Posterior cingulate gyrus (tissue), 11 donors: ENCODE measurements around the gene RAF1.
"Not testable (repeated sequence)": the region's sequence is repeated elsewhere in the genome, so short reads cannot be mapped to it uniquely, and the experiment has no call there.

ENCODE experiments used
- DNase-seq, 10 donors: peaks; one replicate each; pipeline versions ENCODE4 v3.0.0 to v3.0.0-alpha.2; 2020 to 2021; ENCODE audit warnings: mixed read lengths in 3 of 10
- intact Hi-C: fragments of 100-400 bp; cut with DNase I; formaldehyde crosslinking; loops from one replicate; pipeline ENCODE4 v1.15.1; 2023

RAF1 gene

DNA sequence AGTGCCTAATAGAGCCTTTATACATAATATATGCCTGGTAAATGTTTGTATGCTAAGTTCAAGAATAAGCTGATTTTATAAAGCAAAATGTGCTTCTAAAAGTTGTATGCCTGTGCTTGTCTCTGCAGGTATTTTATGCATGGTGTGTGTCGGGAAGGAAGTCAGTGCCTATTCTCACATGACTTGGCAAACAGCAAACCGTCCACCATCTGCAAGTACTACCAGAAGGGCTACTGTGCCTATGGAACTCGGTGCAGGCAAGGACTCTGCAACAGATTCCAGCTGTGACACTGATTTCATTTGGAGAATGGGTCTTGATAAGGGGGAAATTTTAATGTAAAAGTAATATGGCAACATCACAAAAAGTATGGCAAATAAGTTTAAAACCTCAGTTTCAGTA is 95.2 kb downstream of the RAF1 start:
- intact Hi-C loops = no loop called here

DNA sequence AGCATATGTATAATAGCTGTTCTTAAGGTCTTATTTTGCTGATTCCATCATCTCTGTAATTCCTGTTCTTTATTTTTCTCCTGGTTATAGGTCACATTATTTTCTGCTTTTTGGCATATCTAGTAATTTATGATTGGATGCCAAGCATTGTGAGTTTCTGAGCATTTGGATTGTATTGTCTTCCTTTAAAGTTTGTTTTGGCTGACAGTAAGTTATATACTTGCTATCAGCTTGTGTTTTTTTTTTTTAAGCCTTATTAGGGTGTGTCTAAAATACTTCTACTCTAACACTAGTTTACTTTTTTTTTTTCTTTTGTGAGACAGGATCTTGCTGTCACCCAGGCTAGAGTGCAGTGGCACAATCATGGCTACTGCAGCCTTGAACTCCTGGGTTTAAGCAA is 96.9 kb downstream of the RAF1 start:
- intact Hi-C loops = no loop called here
- no peak for DNase-seq

More for the DNA sequence above, 95.2 kb downstream of the RAF1 start:
- DNase-seq = no peak

DNA sequence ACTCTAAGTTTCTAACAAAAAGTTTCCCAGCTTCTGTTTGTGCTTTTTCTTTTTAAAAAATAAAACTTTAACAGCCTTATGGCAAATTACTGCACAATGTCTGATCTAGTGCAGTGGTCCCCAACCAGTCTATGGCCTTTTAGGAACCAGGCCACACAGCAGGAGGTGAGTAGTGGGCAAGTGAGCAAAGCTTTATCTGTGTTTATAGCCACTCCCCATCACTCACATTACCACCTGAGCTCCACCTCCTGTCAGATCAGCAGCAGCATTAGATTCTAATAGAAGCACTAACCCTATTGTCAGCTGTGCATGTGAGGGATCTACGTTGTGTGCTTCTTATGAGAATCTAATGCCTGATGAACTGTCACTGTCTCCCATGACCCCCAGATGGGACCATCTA is 101.5 kb downstream of the RAF1 start:
- intact Hi-C loops = no loop called here

DNA sequence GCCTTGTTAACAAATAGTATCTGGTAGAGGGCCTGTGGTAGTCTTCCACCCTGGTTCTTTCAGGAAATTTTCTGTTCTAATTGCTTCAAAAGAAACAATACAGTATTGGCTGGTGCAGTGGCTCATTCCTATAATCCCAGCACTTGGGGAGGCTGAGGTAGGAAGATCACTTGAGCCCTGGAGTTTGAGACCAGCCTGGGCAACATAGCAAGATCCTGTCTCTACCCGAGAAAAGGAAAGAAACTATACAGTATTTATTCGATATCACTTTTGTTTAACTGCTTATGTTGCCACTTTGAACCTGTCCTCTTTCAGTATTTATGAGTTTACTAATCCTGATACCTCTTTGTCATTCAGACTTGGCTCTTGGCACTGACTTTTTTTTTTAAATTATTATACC is 102.5 kb downstream of the RAF1 start:
- intact Hi-C loops = no loop called here

More for the DNA sequence above, 101.5 kb downstream of the RAF1 start:
- DNase-seq = no peak

DNA sequence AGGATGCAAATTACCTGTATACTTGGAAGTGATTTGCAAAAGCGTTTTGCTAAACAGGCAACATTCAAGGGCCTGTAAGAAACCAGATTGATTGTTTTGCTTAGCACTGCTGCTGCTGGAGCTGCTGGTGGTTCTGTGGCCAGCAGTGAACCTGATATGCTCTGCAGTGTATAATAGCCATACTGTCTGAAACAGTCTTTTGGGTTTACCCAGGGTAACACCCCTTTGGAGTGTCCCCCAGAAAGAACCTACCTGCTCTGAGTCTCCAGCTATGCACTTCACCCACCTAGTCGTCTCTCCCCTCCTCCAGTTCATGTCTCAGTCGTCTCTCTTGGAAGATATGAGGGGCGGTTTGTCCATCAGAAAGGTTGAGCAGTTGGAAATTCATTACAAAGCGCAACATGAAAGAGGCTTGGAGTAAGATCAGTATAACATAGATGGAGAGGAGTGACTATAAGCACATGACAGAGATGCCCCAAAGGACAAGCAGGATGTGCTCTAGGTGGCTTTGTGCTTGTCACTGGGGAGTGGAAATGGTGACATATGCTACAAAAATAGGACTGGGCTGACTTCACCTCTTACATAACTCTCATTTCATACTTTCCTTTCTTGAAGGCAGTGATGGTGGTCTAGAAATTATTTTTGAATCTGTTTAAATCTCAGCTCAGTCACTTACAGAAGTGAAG is 103.3 kb downstream of the RAF1 start:
- no peak for DNase-seq

More for the DNA sequence above, 102.5 kb downstream of the RAF1 start:
- no peak for DNase-seq

DNA sequence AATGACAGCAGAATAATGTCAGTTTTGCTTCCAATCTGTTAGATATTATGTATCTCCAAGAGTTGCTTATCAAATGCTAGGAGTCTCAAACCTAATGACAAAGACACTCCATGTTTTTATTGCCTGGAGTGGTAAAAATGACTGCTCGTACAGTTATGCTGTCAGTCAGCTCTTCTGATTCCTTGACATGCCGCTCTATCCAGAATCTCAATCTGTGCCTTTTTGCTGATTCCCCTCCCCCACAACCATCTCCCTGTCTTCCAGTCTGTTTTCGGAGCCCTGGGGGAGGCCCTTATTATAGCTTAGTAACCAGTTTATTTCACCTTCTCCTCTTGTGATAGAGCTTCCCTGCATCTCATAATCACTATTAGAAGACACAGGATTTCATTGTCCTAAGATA is 104.4 kb downstream of the RAF1 start:
- intact Hi-C loops = loop anchor here (10.0 kb wide), 1 partner anchor 165 kb away; no protein-coding TSS in a partner anchor
- no peak for DNase-seq

More for the DNA sequence above, 103.3 kb downstream of the RAF1 start:
- intact Hi-C loops = no loop called here

DNA sequence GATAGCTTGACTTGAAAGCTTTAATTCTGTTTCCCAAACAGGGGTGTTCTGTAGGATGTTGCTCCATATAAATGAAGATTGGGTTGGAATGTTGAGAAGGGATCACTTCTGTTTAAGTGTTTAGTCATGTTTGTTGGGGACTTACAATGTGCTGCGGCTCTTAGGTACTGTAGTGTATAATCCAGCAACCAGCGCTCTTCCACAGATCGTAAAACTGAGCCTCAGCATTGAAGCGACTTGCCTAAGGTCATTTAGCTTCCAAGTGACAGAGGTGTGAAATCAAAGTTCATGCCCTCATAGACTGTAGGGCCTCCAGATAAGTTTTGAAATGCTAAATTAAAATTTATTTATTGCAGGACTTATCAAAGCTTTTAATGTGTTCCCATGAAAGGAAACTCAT is 105.2 kb downstream of the RAF1 start:
- intact Hi-C loops = loop anchor here (10.0 kb wide), 1 partner anchor 166 kb away; no protein-coding TSS in a partner anchor
- no peak for DNase-seq

DNA sequence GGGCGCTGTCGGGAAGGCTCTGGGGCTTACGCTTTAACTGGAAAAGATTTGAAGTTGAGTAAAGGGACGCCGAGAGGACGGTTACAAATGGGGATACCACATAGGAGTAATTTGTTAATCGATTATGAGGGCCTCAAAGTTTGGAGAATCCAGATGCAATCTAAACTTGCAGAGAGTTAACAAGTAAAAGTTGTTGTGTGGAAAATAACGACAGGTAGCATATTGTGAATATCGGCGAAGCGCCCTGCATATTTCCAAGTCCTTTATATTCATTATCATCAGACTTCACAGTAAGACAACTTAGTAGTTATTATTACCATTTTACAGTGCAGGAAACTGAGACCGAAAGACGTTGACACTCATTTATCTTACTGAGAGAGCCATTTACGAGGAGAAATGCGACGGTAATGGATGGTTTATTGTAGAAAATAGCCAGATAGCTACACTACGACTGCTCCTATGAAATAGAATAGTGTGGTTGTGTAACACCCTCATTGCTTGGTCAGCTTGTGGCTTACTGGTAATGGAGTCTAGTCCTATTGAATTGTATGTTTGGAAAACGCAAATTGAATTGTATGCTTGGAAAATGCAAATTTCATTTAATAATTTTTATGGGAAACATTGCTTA is 106.3 kb downstream of the RAF1 start:
- intact Hi-C loops = loop anchor here (1.0 to 10.0 kb wide), 3 partner anchors 73 to 167 kb away; partner anchors contain the start of gene TSEN2

DNA sequence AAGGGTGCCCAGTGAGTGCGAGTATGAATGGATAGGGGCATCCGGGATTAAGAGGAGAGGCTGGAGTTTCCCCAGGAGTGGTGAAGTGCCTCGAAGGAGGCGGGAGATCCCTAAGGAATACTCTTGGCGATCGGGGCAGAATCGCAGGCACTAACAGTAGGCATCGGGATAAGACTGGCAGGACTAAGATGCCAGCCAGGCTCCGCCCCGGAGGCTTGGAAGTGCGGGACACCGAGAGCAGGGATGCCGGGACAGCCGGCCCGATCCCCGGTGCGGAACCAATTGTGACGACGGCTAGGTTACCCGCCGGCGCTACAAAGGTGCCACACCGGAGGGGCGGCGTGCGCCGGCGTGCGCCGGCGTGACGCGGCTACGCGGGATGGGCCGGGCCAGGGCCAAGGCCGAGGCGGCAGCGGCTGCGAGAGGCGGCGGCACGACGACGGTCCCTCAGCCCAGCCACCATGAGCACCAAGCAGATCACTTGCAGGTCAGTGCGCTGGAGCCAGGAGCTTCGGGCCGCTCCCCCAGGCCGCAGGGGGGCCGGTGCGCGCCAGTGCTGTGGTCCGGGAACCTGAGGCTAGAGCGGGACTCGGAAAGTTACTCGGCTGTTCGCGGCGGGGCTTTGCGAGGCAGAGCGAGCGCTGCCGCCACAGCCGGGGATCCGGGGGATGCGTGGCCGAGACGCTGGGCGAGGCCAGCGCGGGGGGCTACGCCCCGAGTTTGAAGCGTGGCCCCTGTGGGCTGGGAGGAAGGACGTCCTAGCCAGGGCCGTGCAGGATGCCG is 107.0 kb downstream of the RAF1 start, which contains the start of gene MKRN2:
Gene MKRN2 (plus strand): TSS at position 398 of the 783 bp plus-strand sequence. CDS start 64 bp downstream, at position 462.
- DNase-seq = peak; percentile 75 to 97 (median 86)
- intact Hi-C loops = loop anchor here (1.0 to 10.0 kb wide), 3 partner anchors 72 to 168 kb away; partner anchors contain the start of gene TSEN2

More for the DNA sequence above, 106.3 kb downstream of the RAF1 start:
- DNase-seq = no peak

DNA sequence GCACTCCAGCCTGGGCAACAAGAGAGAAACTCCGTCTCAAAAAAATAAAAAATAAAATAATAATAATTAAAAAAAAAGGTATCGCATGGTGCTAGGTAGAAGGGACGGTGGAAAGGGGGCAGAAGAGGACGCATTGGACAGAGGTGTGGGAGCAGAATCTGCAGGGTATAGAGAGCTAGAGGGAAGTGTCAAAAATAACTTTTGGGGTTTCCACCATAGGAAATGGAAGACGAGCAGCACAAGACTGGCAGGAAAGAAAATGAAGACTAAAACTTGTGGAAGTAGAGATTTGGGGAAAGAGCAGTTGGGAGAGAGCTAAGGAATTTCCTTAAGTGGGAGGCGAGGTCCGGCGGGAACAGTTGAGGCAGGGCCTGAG is 107.6 kb downstream of the RAF1 start:
- intact Hi-C loops = loop anchor here (2.0 to 10.0 kb wide), 2 partner anchors 72 to 168 kb away; partner anchors contain the start of gene TSEN2
- no peak for DNase-seq

DNA sequence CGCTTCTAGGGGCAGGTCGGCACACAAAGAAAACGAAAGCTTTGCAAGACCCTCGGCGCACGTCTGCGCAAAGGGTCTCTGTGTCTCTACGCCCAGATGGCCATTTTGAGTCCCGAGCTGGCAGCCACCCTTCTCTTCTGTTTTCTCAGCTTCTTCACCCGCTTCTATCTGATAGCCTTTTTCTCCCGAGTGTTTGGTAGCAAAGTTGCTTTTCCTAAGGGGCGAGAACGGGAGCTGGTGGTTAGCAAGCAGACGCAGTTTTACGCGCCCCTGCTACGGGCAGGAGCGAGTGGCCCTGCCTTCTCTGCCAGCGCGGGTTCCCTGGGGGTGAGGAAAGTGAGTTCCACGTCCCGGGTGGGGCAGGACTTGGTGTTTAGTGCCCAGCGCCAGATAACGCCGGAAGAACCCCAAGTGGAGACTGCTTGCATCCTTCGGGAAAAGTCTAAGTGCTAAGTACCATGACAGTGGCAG is 110.0 kb downstream of the RAF1 start:
- DNase-seq = peak in 4 of 10 donors; percentile 13 to 81 (median 16)
- intact Hi-C loops = loop anchor here (10.0 kb wide), 1 partner anchor 171 kb away; no protein-coding TSS in a partner anchor

DNA sequence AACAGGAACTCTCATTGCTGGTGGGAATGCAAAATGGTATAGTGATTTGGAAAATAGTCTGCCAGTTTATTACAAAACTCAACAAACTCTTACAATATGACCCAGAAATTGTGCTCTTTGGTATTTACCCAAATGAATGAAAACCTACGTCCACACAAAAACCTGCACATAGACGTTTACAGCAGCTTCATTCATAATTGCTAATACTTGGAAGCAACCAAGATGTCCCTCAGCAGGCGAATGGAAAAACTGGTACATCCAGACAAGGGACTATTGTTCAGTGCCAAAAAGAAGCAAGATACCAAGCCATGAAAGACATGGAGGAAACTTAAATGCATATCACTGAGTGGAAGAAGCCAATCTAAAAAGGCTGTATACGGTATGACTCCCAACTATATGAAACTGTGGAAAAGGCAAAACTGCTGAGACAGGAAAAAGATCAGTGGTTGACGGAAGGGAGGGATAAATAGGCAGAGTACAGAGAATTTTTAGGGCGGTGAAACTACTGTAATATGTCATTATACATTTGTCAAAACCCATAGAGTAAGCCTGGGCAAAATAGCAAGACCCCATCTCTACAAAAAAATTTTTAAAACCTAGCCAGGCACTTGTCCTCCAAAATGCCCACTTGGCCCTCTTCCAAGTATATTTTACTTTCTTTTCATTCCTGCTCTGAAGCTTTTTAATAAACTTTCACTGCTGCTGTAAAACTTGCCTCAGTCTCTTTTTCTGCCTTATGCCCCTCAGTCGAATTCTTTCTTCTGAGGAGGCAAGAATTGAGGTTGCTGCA is 113.8 kb downstream of the RAF1 start:
- intact Hi-C loops = loop anchor here (10.0 kb wide), 1 partner anchor 175 kb away; no protein-coding TSS in a partner anchor
- DNase-seq = no peak

DNA sequence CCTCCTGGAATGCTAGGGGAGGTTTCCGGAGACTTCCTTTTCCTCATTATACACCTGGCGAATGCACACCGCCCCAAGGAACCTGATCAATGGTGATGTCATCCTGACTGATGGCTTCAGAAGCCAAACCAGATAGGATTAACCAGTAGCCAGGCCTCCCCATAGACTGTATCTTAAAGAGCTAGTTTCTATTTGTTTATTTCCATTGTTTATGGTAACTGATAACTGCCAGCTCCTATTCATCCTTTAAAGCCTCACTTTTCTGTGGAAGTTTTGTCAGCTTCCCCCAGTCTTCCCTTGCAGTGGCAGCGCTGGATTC is 118.5 kb downstream of the RAF1 start, which contains the start of gene MKRN2OS:
Gene MKRN2OS (minus strand): TSS at position 27 of the 319 bp plus-strand sequence. CDS start 35 bp downstream, outside the sequence.
- intact Hi-C loops = no loop called here

DNA sequence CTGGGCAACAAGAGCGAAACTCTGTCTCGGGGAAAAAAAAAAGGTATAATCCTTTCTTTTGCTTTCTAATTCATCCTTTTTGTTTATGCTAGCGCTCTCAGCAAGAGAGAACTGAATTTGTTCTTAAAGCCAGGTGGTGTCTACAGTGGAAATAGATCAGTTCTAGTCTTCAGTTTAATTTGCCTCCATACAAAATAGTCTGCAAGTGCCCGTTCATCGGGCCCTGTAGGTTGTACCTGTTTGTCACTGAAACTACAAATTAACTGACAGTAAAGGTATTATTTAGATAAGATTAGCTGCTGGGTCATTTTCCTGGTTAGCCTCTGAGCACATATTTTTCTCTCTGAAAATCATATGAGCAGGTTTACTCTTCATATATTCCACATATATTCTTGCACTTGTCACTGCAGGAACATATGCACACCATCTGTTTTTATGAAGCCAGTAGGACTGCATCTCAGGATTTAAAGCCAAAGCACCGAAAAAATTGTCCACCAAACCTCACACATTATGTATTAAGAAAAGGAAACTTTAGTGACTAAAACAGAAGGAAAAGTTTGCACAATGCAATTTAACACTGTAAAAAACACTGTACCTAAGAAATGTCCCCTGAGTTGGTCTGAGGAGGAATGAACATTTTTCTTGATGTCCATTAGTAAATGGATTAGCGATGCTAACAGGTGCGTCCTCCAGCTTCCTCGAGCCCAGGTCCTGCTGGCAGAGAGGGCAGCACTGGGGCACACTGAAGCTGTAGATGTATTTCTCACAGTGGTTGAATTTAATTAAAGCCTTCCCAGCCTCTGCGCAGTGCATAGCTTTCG is 119.1 kb downstream of the RAF1 start:
- intact Hi-C loops = no loop called here
- no peak for DNase-seq

More for the DNA sequence above, 118.5 kb downstream of the RAF1 start, which contains the start of gene MKRN2OS:
- DNase-seq = no peak

DNA sequence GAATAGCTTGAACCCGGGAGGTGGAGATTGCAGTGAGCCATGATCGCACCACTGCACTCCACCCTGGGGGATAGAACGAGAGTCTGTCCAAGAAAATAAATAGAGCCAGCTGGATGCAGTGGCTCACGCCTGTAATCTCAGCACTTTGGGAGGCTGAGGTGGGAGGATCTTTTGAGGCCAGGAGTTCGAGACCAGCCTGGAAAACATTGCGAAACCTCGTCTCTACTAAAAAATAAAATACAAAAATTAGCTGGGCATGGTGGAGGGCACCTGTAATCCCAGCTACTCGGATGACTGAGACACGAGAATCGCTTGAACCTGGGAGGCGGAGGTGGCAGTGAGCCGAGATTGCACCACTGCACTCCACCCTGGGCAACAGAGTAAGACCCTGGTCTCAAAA is 120.4 kb downstream of the RAF1 start:
- DNase-seq, intact Hi-C loops: not testable (repeated sequence)

DNA sequence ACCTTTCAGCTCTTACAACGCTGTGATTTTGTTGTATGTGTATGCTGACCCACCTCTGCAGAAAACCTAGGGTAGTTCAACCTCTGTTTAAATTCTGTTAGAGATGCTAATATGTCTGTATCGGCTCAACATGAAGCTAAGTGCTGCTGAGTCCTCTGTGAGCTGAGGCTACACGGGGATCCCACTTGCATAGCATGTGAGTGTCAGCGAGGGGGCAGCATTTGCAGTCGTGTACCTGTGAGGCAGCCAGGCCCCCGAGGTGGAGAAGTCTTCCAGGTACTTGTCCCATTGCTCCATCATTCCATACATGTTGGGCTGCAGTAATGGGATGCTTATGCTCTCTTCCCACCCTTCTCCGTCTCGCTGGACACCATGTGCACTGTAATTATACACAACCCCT is 122.3 kb downstream of the RAF1 start:
- intact Hi-C loops = no loop called here
- DNase-seq = no peak

DNA sequence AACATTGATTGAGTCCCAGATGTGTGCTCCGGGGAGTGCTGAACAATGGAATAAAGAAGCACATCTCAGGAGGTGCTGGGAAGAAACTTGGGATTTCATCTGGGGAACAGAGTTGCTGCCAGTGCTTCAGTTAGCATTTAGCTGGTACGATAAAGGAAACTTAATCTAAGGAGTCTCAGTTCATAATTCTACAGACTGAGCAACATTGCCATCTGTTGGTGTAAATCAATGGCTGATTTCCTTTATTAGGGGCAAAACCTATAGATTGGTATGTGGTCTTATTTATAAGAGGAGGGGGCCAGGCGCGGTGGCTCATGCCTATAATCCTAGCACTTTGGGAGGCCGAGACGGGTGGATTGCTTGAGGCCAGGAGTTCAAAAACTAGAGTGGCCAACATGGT is 127.5 kb downstream of the RAF1 start:
- intact Hi-C loops = no loop called here

More for the DNA sequence above, 127.5 kb downstream of the RAF1 start:
- DNase-seq = no peak
